ENCODE measurements around the gene ZBTB16. TPM values are rescaled to one million over a fixed set of nuclear protein-coding genes. Genes with fewer than 3 reads are reported as not detected.

Gene ZBTB16
- total and polyA plus RNA-seq, 2 experiments from 2014 or later = 0.29 to 1.4 TPM

GRCh38 chr11:114074546-114075343 is 15.2 kb downstream of the ZBTB16 start:
- Histone ChIP-seq H3K27ac (ENCODE audit: low read depth) (no peak overlapping the region), H3K4me2 (no peak overlapping the region), H4K20me1 (replicated peaks; ENCODE audit: insufficient read depth) (no peaks in the 10 kb centered on the region), H3F3A (replicated peaks; ENCODE audit: low read depth) (no peaks in the 10 kb centered on the region), H3K4me1 (ENCODE audit: insufficient read depth) (peaks cover 29% of the 10 kb centered on the region), H3K4me3 (no peak overlapping the region), H3K36me3 (ENCODE audit: insufficient read depth) (no peaks in the 10 kb centered on the region), H3K9me2 (ENCODE audit: insufficient read depth) (0 out of 2 replicates have a peak, but pooled peaks cover 5% of the 10 kb centered on the region), H3K79me2 (replicated peaks; ENCODE audit: insufficient read depth) (no peaks in the 10 kb centered on the region), H2AFZ (no peak overlapping the region), H3K27me3 (ENCODE audit: insufficient read depth) (peaks cover 25% of the 10 kb centered on the region)
- H3K27ac Mint-ChIP-seq = no peak overlapping the region
- no peak for ATAC-seq
- TF ChIP-seq CREB1 (CRISPR knock-in tag; IDR thresholded peaks at IDR 0.05; ENCODE audit: low read depth) (no peak), ZNF331 (CRISPR knock-in tag; IDR thresholded peaks at IDR 0.05; ENCODE audit: low read depth) (no peak), EZH2phosphoT487 (IDR thresholded peaks at IDR 0.05; ENCODE audit: unreplicated experiment) (no peak), STAT1 (IDR thresholded peaks at IDR 0.05; ENCODE audit: unreplicated experiment) (no peak), POLR2AphosphoS5 (IDR thresholded peaks at IDR 0.05; ENCODE audit: low read depth) (no peak), EZH2 (IDR thresholded peaks at IDR 0.05; ENCODE audit: low read depth, unreplicated experiment) (no peak)
- H3K36me3 Mint-ChIP-seq (ENCODE audit: low read depth) = no peaks in the 10 kb centered on the region
- no peak for DNase-seq (ENCODE audit: low spot score)
- no peaks in the 10 kb centered on the region for H3K9me3 Mint-ChIP-seq
- peaks cover 47% of the 10 kb centered on the region for H3K4me1 Mint-ChIP-seq
- H3K27me3 Mint-ChIP-seq (ENCODE audit: insufficient read depth, low read depth, poor library complexity) = peaks cover 33% of the 10 kb centered on the region
- no peak overlapping the region for H3K4me3 Mint-ChIP-seq

- Mint-ChIP-seq H3K27me3 (ENCODE audit: insufficient read depth, low read depth, poor library complexity) (peaks cover 38% of the 10 kb centered on the region), H3K27ac (no peak overlapping the region), H3K4me1 (peaks cover 47% of the 10 kb centered on the region), H3K9me3 (no peaks in the 10 kb centered on the region), H3K4me3 (no peak overlapping the region), H3K36me3 (ENCODE audit: low read depth) (no peaks in the 10 kb centered on the region)
- no peak overlapping the region for H2AFZ ChIP-seq
- no peaks in the 10 kb centered on the region for H3K36me3 ChIP-seq (ENCODE audit: insufficient read depth)
- H3K9me2 ChIP-seq (ENCODE audit: insufficient read depth) = 0 out of 2 replicates have a peak, but pooled peaks cover 4% of the 10 kb centered on the region
- H3K27ac ChIP-seq (ENCODE audit: low read depth) = no peak overlapping the region
- H3K79me2 ChIP-seq (replicated peaks; ENCODE audit: insufficient read depth) = no peaks in the 10 kb centered on the region
- H4K20me1 ChIP-seq (replicated peaks; ENCODE audit: insufficient read depth) = no peaks in the 10 kb centered on the region
- no peak for TF ChIP-seq CREB1 (CRISPR knock-in tag; IDR thresholded peaks at IDR 0.05; ENCODE audit: low read depth)
- TF ChIP-seq REST (IDR thresholded peaks at IDR 0.05; ENCODE audit: unreplicated experiment) = no peak
- TF ChIP-seq ETS1 (IDR thresholded peaks at IDR 0.05) = no peak
- peaks cover 29% of the 10 kb centered on the region for H3K4me1 ChIP-seq (ENCODE audit: insufficient read depth)
- peaks cover 25% of the 10 kb centered on the region for H3K27me3 ChIP-seq (ENCODE audit: insufficient read depth)
- H3F3A ChIP-seq (replicated peaks; ENCODE audit: low read depth) = no peaks in the 10 kb centered on the region
- ATAC-seq (no peak), DNase-seq (ENCODE audit: low spot score) (no peak)
- no peak overlapping the region for H3K4me3 ChIP-seq
- no peak overlapping the region for H3K4me2 ChIP-seq
Observed at GRCh38 chr11:114075344-114075610, 15.8 kb downstream of the ZBTB16 start.

All from GM23338 (cell line).